HL-60 (cell line): ENCODE results near the gene NDUFB5.

Experiments used
- GABPA ChIP-seq: IDR thresholded peaks from 2 replicates; pipeline ENCODE4 v1.6.1; 2012; ENCODE audit warnings: low read depth
- POLR2AphosphoS5 ChIP-seq: IDR thresholded peaks from 2 replicates; pipeline ENCODE4 v1.6.1; 2012; ENCODE audit warnings: low read depth
- REST ChIP-seq: IDR thresholded peaks from 2 replicates; pipeline ENCODE4 v1.6.1; 2012; ENCODE audit warnings: low read depth; ENCODE audit not compliant: insufficient replicate concordance
- SPI1 ChIP-seq: IDR thresholded peaks from 2 replicates; pipeline ENCODE4 v1.6.1; 2012; ENCODE audit warnings: low read depth, mild to moderate bottlenecking, borderline replicate concordance
- TF ChIP-seq, protein P1 (sequence below): IDR thresholded peaks from one replicate; pipeline ENCODE4 v1.5.1; 2011; ENCODE audit warnings: low read length, control low read depth, inconsistent platforms; ENCODE audit not compliant: insufficient read depth

GRCh38 chr3:179672918-179673317, 68.3 kb downstream of the NDUFB5 start:
- TF ChIP-seq, protein P1, sequence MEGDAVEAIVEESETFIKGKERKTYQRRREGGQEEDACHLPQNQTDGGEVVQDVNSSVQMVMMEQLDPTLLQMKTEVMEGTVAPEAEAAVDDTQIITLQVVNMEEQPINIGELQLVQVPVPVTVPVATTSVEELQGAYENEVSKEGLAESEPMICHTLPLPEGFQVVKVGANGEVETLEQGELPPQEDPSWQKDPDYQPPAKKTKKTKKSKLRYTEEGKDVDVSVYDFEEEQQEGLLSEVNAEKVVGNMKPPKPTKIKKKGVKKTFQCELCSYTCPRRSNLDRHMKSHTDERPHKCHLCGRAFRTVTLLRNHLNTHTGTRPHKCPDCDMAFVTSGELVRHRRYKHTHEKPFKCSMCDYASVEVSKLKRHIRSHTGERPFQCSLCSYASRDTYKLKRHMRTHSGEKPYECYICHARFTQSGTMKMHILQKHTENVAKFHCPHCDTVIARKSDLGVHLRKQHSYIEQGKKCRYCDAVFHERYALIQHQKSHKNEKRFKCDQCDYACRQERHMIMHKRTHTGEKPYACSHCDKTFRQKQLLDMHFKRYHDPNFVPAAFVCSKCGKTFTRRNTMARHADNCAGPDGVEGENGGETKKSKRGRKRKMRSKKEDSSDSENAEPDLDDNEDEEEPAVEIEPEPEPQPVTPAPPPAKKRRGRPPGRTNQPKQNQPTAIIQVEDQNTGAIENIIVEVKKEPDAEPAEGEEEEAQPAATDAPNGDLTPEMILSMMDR = no peak
- TF ChIP-seq POLR2AphosphoS5 (no peak), SPI1 (no peak), REST (no peak), GABPA (no peak)
